Measurements from ENCODE around the gene RNASE8. TPM values are rescaled to one million over a fixed set of nuclear protein-coding genes. Genes with fewer than 3 reads are reported as not detected.

Gene RNASE8
- total RNA-seq, 1 donor = not detected

GRCh38 chr14:21069388-21070082 lies 11.9 kb downstream of the RNASE8 start:
- no peak for TF ChIP-seq CTCF (IDR thresholded peaks at IDR 0.05; ENCODE audit: insufficient read depth, low read length)
- H3K4me3 ChIP-seq (ENCODE audit: low read depth, low read length) = peak overlapping the region; percentile 81
- DNase-seq (ENCODE audit: low read depth) = peak; percentile 47

GRCh38 chr14:21070083-21070609 lies 12.5 kb downstream of the RNASE8 start, which contains the start of gene ARHGEF40:
Gene ARHGEF40 (plus strand): TSS chr14:21070304. CDS start chr14:21070397, 93 bp downstream.
- TF ChIP-seq CTCF (IDR thresholded peaks at IDR 0.05; ENCODE audit: insufficient read depth, low read length) = no peak
- H3K4me3 ChIP-seq (ENCODE audit: low read depth, low read length) = peak within 1 kb of the TSS; percentile 81
- DNase-seq (ENCODE audit: low read depth) = peak; percentile 40

- DNase-seq (ENCODE audit: low read depth) = peak; percentile 45
- H3K4me3 ChIP-seq (ENCODE audit: low read depth, low read length) = peak overlapping the region; percentile 81
- no peak for TF ChIP-seq CTCF (IDR thresholded peaks at IDR 0.05; ENCODE audit: insufficient read depth, low read length)
Observed at GRCh38 chr14:21070610-21071224, 13.1 kb downstream of the RNASE8 start.

GRCh38 chr14:21071225-21072030 lies 13.8 kb downstream of the RNASE8 start:
- H3K4me3 ChIP-seq (ENCODE audit: low read depth, low read length) = peak overlapping the region; percentile 81
- no peak for TF ChIP-seq CTCF (IDR thresholded peaks at IDR 0.05; ENCODE audit: insufficient read depth, low read length)
- DNase-seq (ENCODE audit: low read depth) = peak; percentile 93

GRCh38 chr14:21072031-21072473 lies 14.4 kb downstream of the RNASE8 start:
- peak overlapping the region; percentile 81 for H3K4me3 ChIP-seq (ENCODE audit: low read depth, low read length)
- DNase-seq (ENCODE audit: low read depth) = peak; percentile 95
- TF ChIP-seq CTCF (IDR thresholded peaks at IDR 0.05; ENCODE audit: insufficient read depth, low read length) = peak; percentile 29

- TF ChIP-seq CTCF (IDR thresholded peaks at IDR 0.05; ENCODE audit: insufficient read depth, low read length) = no peak
- no peak overlapping the region for H3K4me3 ChIP-seq (ENCODE audit: low read depth, low read length)
- no peak for DNase-seq (ENCODE audit: low read depth)
Observed at GRCh38 chr14:21072781-21073339, 15.2 kb downstream of the RNASE8 start.

Measured in fibroblast of the aortic adventitia (primary cell).